COLO829 (cell line): ENCODE data around the gene ZEB1.
"Not testable (repeated sequence)": the region's sequence is repeated elsewhere in the genome, so short reads cannot be mapped to it uniquely, and the experiment has no call there.

ENCODE experiments used
- DNase-seq: peaks from one replicate; pipeline ENCODE4 v3.0.0; 2012; ENCODE audit warnings: low spot score

ZEB1 gene

DNA sequence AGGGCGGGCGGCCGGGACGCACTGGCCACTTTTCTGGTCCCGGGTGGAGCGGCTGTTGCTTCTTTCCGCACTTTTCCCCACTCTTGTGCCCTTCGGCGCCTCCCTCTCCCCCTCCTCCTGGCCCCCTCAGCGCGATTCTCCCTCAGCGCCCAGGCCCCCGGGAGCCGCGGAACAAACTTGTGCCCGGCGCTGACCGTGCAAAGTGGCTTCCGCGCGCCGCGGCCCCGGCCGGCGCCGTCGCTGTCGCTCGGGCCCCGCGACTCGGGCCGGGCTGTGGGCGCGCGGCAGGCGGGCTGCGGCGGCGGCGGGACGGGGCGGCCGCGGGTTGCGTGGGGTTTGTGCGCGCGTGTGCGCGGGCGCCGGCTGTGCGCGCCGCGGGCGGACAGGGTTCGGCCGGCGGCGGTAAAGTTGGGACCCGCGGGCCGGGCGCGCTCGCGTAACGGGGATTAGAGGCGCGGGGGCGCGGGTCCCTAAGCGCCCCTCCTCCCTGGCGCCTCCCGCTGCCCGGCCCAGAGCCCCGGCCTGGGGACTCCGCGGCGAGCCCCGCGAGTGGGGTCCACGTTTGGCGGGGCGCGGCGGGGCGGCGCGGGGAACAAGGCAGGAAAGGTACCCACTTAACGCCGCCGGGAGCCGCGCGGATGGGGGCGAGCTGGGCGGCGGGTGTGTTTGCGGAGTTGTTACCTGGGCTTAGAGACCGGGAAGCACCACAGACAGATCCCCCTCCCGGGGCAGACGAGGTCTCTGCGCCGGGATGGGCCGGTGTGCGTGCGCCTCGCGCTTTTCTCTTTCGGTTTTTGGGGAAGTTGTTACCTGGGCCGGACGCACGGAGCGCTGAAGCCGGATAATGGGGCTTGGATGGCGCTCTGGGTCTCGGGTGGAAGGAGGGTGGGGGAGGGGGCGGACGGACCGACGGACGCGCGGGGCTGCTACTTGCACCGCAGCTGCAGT, 860 bp downstream of the ZEB1 start:
- no peak for DNase-seq

DNA sequence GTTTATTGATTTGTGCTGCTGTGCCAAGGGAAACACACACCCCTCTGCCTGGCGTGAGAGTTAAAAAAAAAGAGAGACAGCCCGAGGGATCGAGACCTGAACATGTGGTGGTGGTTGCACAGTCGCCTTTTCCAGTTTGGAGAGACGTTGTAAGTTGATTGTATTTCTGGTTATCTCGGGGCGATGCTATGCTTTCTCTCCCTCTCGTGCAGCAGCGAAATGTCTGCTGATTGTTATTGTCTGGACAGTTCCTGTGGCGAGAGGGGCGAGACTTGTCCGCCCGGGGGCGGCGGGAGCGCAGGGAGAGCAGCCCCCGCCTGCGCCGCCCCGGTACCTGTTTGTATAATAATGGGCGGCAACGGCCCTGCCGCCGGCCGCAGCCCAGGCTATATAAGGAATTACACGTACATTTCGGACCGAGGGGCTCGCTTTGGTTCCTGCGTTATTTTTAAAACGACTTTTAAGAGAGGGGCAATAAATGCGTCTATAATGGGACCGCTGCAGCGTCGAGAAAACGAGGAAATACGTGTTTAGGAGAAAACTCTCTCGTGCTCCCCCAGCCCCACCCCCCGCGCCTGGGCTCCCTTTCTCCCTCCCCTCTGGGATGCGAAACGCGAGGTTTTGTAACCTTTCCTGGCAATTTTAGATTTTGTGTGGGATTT, 1.7 kb downstream of the ZEB1 start:
- DNase-seq, result no peak

DNA sequence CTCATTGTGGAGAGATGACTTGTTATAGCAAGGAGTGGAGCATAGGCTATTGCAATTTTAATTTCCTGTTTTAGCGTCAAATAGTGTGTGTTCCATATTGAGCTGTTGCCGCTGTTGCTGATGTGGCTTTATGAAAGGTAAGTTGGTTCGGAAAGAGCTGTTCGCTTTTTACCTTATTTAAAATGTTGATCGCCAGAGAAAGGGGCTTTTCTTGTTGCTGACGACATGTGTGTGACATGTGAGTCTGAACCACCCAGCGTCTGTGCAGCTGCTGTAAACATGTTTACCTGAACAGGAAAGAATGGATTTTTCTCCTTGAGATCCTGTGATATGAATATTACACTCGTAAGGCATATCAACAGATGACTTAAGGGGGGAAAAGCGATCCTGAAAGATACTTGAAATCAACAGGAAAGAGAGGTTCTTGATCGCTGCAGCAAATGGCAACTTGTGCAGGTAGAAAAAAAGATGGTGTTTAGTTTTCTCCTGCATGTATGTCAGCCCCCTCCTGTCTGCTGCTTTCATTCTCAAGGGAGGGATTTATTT, 2.5 kb downstream of the ZEB1 start:
- no peak for DNase-seq

DNA sequence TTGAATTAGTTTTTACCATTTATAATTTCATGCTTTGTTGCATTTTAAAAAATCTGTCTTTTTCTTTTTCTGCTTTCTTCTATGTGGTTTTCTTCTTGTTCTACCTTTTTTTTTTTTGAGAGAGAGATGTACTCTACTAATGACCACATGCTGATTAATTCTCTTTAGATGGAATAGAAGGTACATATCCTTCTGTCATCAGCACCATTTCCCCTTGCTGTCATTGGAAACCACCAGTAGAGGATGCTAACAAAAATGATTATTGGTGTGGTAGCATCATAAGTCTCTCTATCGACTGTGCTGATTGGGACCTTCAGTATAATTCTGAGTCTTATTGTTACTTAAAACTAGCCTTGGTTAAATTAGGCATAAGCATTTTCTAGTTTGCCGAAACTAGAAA, 3.6 kb downstream of the ZEB1 start:
- no peak for DNase-seq

DNA sequence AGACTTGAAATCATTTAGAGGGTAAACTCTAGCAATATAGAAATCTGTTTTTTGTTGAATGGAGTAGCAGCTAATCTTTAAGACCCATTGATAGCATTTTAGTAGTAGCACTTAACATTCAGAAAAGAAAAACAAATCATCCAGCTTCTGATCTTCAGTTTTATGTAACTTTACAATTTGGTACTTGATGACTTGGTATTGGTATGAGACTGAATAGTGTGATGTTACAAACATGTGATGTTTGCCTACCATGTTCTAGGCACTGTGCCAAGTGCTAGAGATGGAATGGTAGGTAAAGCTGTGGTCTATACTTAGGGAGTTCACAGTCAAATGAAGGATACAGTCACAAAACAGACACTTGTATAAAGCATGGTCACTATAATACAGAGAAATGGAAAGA, 21.3 kb downstream of the ZEB1 start:
- DNase-seq, result no peak

DNA sequence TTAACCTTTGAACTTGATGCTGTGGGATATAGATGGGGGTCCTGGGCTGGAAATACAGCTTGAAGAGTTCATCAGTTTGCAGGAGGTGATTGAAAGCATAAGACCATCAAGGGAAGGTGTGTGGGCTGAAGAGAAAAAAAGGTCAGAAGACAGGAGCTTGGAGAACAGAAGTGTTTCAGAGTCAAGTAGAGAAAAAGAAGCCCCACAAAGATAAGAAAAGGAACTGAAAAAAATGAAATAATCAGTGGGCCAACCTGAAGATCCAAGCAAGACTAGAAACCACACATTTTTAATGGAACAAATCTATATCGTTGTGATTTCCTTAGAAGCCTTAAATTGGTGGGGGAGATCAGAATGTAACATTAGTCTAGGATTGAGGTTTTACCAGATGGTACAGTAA, 22.5 kb downstream of the ZEB1 start:
- DNase-seq, result no peak

DNA sequence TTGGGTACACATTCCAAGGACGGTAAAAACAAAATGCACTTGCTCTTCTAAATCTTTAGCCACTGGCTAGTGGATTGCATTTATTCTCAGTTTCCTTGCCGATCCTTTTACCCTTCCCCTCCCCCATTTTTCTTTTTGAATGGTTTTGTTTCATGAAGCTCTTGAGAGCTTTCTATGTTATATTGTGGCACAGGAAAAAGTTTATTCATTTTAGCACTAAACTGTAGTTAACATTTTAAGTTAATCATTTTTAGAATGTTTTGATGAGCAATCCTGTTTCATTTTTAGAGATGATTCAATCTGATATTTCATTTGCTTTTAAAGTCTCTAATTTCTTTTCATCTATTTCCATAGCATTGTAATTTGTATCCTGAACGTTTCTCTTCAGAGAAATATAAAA, 24.0 kb downstream of the ZEB1 start:
- DNase-seq, result no peak

DNA sequence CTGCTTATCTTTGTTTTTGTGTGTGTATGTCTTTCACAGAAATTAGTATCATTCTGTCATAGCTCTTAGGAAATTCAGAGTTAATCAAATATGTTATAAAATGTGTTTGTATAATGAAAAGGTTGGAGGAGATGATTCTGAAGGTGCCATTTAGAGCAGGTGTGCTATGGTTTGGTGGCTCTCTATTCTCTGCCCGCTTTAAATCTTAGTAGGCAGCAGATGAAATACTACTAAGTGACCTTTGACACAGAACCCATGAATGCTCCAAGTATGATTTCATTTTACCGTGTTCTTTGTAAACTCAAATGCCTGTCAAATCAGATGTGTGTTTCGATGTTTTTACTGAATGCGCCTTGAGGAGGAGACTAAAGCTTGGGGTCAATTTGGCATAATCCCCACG, 24.5 kb downstream of the ZEB1 start:
- DNase-seq, result no peak

DNA sequence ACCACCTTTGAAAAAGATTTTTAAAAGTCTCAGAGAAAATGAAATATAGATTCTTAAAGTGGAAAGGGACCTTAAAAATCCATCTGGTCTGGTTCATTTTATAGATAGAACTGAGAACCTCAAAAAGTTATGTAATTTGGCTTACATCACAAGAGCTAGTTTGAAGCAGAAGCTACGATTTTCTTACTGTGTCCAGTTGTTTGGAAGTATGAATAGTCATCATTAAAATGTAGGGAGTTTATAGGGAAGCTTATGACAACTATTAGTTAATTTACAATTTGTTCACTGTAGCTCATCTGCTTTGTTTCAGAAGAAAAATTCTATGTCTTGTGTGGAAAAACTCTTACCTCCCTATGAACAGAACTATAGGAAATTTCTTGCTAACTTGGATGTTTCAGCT, 26.9 kb downstream of the ZEB1 start:
- DNase-seq, result no peak

DNA sequence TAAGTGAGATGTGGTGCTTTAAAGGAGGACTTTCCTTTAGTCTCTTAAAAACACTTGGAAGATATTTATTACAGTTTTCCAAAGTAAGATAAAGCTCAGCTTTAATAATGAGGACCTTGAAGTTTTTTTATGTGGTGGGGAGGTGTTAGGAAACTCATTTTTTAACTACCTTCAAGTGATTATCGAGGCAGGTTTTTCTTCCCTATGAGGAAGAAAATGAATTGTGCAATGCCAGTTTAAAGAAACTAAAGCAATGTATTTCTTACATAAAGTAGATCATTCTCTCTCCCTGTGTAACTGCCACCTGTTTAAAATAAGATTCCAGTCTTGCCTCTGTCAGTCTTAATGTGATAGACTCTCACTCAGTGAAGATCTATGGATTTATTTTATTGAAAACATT, 27.9 kb downstream of the ZEB1 start:
- DNase-seq, result no peak

DNA sequence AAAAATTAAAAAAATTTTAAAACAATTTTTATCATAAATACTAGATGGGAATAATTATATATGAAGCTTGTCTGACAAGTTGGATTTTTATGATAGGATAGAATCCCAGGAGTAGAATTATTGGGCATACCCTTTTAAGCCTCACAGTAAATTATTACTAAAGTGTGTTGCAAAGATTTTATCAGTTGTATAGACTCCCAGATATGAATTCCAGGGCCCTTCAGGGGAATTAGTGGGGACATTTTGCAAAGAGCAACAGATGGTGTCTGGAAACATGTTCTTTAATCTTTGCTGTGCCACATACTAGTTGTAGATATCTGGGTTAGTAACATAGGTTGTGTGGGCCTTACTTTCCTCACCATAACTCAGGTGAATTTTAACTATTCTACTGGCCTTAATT, 28.7 kb downstream of the ZEB1 start:
- DNase-seq, result no peak

DNA sequence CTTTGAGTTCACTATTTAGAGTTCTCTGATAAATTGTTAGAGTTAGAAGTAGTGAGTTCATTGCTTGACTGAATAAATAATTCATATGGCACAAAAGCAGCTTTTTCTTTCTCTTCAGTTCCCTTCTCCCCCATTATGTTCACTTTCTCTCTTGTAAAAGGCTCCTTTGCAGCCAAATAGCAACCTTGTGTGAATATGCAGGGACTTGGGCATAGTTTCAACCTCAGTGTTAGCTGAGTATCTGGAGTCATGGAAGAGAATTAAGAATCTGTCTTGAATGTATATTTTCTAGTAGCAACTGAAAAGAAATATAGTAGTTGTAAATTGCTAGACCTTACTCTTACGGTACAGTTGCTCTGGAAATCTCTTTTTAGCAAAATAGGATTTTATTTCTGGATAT, 31.9 kb downstream of the ZEB1 start:
- no peak for DNase-seq

DNA sequence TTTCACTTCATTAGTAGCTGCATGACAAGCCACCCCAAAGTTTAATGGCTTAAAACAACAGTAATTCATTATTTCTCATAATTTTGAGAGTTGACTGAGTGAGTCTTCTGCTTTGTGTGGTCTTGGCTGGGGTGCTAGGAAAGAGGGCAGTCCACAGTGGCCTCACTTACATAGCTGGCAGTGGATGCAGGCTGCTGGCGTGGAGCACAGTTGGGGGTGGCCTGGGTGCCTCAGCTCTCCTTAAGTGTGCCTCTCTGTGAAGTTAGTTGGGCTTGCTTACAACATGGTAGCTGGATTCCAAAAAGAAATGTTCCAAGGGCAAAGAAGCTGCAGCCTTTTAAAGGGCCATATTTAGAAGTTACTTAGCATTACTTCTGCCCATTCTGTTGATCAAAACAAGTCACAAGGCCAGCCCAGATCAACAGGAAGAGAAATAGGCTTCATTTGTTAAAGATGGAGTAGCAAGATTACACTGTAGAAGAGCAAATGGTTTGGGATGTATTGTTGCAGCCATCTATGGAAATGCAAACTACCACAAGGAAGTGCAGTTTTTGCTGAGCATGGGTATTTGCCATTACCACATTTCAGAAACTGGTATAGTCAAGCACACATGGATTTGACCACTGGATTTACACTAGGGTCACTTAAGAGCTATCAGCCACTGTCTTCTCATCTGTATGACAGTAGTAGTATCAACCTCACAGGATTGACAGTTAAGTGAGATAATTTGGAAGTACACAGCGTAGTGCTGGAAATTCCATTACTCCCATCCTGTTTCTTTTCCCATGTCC, 33.6 kb downstream of the ZEB1 start:
- DNase-seq, result no peak

DNA sequence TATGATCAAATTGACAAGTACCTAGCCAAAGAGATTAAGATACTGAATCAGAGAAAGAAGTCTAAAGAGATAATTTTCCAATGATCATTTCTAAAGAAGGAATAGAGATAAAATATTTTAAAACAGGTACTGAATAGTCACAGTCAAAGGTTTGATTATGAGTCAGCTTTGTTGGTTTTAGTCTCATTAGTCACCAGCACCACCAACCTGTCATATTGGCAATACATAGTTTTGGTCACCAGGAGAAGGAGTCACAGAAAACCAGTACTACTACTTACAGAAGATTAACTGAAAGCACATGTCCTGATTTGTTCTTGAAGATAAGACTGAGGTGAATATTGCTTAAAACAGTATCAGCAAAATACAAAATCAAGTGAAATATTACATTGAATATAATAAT, 34.6 kb downstream of the ZEB1 start:
- DNase-seq, result no peak

DNA sequence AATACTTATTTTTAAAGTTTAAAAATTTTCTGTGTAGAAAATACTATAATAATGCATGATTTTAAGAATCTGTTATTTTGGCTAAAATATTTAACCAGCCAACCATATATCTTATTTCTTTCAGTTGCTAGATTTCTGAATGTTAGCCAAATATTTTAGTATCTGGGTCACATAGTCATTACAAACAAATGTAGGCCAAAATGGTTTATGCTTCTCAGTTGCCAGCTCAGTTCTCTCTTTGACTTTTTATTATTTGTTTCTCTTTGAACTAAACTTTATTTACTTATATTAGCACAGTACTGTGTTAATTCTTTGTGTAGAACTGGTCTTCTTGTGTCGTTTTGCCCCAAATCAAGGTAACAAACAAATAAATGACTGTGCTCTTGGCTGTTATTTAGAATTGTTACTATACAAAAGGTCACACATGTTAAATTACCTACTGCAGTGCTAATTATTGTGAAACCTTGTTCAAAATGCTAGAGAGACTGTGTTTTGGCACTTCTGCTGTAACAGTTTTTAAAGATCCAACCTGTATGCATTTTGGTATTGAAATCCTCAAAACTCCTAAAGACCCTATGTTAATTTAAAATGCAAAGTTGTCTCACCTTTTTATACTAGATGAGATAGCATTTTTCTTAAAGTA, 39.8 kb downstream of the ZEB1 start:
- DNase-seq, result no peak

DNA sequence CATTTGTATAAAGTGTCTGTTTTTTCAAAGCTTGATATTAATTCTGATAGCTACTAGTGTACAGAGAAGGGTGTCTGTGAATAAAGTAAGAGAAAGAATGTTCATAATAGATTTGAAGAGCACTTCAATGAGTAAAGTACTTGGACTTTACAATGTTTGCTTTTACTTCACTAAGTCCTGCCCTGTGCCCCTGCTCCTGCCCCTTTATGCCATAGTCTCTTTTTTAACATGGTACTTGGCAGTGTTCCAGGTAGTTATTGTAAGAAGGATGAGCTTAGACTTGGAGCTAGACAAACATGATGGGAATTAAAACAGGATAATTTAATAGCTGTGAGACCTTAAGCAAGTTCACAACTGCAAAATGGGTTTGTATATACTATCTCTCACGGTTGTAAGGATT, 41.0 kb downstream of the ZEB1 start:
- no peak for DNase-seq

DNA sequence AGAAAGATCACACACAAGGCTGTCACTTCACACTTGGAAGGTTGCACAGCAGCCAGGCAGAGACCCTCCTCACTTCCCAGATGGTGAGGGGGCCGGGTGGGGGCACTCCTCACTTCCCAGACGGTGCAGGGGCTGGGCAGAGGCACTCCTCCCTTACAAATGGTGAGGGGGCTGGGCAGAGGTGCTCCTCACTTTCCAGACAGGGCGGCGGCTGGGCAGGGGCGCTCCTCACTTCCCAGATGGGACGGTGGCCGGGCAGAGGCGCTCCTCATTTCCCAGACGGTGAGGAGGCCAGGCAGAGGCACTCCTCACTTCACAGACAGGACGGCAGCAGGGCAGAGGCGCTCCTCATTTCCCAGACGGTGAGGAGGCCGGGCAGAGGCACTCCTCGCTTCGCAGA, 42.5 kb downstream of the ZEB1 start:
- not testable (repeated sequence) for DNase-seq

DNA sequence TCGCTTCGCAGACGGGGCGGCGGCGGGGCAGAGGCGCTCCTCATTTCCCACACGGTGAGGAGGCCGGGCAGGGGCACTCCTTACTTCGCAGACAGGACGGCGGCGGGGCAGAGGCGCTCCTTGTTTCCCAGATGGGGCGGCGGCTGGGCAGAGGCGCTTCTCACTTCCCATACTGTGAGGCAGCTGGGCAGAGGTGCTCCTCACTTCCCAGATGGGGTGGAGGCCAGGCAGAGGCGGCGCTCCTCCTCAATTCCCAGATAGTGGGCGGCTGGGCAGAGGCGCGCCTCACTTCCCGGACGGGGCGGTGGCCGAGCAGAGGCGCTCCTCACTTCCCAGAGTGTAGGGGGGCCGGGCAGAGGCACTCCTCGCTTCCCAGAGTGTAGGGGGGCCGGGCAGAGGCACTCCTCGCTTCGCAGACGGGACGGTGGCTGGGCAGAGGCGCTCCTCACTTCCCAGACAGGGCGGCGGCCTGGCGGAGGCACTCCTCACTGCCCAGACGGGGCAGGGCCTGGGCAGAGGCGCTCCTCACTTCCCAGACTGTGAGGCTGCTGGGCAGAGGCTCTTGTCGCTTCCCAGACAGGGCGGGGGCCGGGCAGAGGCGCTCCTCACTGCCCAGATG, 43.1 kb downstream of the ZEB1 start:
- no peak for DNase-seq

DNA sequence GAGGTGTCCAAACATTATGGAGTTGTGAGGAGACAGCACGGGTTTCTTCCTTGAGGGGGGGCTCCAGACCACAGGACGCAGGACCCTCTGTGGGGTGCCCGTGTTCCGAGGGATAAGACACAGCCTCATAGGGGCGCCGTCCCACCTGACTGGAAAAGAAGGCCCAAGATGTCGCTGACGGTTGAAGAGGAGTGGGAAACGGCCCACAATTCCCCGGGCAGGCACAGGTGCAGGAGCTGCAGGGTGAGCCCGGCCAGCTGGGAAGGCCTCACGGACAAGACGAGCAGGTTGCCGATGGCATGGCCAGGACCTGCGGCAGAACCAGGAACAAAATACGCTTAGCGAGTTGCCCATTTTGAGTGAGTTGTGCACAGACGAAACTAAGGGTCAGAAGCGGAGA, 44.7 kb downstream of the ZEB1 start:
- not testable (repeated sequence) for DNase-seq

DNA sequence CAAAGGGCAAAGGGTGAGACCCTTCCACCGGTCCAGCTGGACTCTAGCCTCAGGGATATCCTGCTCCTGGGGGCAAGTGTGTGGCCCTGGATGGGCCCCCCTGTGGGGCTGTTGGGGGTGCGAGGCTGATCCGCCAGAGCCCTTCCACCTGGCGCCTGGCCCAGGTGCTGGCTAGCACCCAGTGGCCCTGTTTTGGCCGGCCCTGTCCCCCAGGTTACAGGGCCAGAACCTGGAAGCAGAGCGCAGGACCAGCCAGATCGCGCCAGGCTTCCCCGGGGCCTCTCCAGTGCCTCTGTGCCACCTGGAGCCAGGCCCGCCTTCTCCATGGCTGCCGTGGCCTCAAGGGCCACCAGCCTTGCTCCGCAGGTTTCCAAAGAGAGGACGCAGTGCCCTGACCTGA, 45.2 kb downstream of the ZEB1 start:
- DNase-seq, result not testable (repeated sequence)

DNA sequence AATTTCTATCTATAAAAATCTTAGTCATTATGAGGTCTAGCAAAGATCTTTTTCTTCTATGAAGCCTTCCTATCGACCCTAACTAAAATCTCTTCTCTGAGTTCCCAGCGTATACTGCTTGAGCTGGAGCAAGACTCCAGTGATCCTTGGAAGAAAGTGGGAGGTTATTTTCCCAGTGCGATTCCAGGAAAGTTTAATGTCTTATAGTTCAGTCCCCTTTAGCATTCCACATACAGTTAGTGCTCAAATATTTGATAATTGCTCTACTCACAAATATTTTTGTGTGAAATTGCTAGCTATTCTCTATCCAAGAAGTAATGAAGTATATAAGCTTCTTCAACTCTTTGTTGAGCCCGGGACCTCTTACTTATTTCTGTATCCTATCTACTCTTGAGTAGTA, 47.7 kb downstream of the ZEB1 start:
- no peak for DNase-seq

DNA sequence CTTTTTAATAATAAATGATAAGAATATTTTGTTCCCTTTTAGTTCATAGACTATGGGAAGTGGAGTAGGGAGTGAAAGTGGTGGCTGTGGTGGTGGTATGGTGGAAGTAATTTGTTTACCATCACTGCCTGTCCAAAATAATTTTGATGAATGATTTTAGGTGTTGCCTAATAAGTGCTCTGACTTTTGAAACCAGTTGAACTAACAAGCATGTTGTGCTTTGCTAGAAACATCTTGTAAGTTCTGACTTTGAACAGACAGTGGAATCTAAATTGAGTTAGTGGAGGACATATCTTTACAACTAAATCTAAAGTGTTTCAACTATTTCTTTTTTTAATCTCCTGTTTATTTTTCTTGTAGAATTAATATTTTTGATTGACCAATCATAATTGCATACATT, 49.7 kb downstream of the ZEB1 start:
- DNase-seq, result no peak
